Activated T-cell treated with anti-CD3 and anti-CD28 coated beads, Interleukin-2, amount 50 U/mL, for 1 hour (primary cell): ENCODE data around the gene PRRG3.

Experiments
- DNase-seq: peaks from one replicate; pipeline ENCODE4 v3.0.0-alpha.2; 2020

PRRG3 gene

GRCh38 chrX:151745651-151746050 is 50.4 kb downstream of the PRRG3 start:
- no peak for DNase-seq

GRCh38 chrX:151746502-151746901 is 51.2 kb downstream of the PRRG3 start:
- no peak for DNase-seq

GRCh38 chrX:151750511-151750910 is 55.3 kb downstream of the PRRG3 start:
- no peak for DNase-seq

- no peak for DNase-seq
Observed at GRCh38 chrX:151752847-151753246, 57.6 kb downstream of the PRRG3 start.

- DNase-seq, result no peak
Observed at GRCh38 chrX:151753313-151754046, 58.2 kb downstream of the PRRG3 start.

GRCh38 chrX:151754047-151754429 is 58.8 kb downstream of the PRRG3 start:
- no peak for DNase-seq

- no peak for DNase-seq
Observed at GRCh38 chrX:151754641-151755215, 59.5 kb downstream of the PRRG3 start.
